ENCODE measurements around the gene ARID1A.

Gene ARID1A

DNA sequence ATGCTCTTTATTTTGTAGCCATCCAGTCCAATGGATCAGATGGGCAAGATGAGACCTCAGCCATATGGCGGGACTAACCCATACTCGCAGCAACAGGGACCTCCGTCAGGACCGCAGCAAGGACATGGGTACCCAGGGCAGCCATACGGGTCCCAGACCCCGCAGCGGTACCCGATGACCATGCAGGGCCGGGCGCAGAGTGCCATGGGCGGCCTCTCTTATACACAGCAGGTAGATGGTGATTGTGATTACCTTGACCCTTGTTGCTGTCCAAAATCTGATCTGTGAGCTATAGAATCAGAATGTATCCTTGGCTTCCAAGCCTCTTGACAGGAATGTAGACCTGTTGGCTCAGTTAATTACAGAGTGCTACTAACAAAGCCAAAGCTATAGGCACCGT is 33.8 kb downstream of the ARID1A start:
- no peak for DNase-seq

DNA sequence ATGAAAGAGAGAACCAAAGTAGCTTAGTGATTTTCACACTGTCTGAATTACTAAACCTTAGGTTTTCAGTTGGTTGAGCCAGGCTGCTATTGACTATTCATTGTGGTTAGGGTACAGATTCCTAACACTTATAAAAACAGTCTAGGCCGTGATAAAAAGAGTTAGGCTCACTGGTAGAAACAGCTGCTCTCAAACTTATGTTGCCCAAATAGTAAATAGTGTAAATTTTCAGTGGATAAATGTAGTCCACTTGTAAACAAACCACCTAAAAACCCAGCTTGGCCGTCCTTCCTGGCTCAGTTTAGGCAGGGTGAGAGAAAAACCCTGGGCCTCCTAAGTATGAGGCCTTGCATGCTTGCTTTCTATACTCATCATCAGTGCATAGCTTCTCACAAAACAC is 34.9 kb downstream of the ARID1A start:
- DNase-seq, result peak; percentile 23

DNA sequence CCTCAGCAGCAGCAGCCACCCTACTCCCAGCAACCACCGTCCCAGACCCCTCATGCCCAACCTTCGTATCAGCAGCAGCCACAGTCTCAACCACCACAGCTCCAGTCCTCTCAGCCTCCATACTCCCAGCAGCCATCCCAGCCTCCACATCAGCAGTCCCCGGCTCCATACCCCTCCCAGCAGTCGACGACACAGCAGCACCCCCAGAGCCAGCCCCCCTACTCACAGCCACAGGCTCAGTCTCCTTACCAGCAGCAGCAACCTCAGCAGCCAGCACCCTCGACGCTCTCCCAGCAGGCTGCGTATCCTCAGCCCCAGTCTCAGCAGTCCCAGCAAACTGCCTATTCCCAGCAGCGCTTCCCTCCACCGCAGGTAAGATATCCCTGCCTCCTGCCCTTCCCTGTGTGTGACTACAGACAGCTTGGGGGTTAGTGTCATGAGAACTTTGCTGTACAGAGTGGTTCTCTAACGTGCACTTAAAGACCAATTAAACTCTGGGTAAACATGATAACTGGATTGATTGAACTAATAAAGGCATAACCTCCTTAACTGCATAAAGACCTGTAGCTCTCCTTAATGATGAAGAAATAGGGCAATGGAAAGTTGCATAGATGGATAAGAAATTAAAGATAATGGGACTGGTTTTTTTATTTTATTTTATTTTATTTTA is 35.6 kb downstream of the ARID1A start:
- no peak for DNase-seq

DNA sequence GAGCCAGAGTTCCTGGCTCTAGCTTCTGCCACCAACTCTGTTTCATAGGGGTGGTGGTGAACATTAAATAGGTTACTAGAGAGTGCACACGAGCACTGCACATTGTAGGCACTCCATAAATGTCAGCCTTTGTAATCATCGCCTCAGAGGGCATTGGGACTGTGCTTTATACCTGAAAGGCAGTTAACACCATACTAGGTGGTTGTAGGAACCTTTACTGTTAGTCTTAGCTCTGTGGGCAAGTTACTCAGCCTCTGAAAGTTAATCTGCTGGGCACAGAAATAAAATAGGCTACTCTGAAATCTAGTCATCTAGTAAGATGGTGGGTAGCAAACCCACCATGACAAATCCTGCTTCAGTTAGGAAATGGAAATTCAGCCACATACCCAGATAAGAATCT is 37.6 kb downstream of the ARID1A start:
- DNase-seq, result no peak

DNA sequence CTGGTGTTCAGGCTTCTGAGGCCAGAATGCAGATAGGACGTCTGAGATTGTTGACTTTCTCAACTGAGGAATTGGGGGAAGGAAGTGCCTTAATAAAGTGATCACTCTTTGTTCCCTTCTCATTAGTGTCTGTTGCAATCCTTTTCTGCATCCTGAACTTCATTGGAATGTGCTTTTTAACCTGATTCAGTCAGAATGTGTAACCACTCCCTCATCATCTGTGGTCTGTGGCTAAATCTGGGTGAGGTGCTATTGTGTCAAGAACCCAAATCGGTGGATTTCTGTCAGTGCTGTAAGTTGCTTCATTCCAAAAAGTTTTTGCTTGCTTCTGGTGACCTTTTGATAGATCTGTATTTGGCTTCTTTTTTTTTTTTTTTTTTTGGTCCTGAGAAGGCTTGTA is 38.2 kb downstream of the ARID1A start:
- peak; percentile 54 for DNase-seq

DNA sequence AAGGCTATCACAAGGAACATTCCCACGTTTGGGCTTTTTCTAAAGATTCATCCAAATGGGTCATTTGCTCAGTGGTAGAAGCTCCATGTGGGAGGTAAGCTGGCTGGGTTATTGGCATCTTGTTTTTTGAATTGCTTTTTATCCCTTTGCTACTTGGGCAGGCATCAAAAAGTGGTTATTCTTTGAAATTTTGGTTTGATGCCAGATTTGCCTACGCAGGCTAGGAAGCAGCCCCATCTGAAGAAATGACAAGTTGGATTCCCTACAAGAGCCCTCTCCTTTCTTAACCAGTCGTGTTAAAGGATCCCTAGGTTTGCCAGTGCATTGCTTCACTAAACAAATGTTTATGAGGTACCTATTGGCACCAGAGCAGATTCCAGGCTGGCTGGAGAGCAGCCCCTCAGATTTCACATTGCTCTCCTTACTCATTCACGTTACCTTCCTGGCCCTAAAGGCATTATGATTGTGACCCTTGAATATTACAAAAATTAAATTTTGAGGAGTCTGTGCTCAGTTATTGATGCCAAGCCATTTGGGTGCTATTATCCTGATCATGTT is 38.8 kb downstream of the ARID1A start:
- DNase-seq, result no peak

DNA sequence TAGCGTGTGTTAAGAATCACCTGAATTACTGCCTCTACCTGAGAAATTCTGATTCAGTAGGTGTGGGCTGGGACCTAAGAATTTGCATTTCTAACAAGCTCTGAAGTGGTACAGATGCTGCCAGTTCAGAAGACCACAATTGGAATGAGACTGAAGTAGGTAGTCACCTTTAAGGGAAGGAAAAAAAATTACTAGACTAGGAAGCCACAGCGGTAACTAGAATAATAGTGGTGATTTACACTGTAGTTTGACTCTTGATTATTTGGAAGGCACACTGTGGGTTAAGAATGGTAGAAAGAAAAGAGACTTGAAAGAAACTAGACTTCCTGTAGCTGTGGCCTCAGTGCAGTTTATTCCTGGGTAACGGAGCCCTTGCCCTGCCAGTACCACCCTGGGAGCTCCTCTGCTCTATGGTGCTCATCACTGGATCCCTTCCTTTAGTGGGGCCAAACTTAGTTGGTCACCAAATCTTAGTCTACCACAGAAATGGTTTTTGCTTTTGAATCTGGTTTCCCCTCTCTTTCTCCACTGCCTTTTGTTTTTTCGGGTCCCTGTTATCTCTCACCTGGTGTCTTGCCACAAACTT is 43.6 kb downstream of the ARID1A start:
- peak; percentile 10 for DNase-seq

DNA sequence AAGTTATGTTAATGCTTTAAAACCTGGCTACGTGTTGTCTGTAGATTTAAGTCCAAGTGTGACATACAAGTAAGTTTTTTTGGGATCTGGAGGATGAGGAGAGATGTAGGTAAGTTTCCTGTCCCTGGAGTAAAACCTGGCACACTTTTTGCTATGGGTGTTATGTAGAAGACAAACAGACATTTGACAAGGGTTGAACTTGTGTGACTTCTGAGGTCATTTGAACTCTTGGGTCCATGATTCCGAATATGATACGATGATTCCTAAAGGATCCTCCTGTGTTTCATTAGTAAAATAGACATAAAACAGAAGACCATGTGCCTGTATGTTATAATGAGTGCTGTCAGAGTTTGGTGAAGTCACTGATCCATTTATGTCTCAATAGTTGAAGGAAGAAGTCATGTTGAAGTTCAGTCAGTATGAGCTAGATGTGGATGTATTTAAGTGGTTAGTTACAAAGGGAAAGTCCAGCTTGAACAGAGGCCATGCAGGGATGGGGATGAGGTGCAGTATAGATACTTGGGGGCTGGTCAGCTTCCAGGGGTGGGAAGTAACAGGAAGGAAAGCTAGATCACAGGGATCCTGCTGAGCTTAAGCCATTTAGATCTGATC is 44.3 kb downstream of the ARID1A start:
- no peak for DNase-seq

DNA sequence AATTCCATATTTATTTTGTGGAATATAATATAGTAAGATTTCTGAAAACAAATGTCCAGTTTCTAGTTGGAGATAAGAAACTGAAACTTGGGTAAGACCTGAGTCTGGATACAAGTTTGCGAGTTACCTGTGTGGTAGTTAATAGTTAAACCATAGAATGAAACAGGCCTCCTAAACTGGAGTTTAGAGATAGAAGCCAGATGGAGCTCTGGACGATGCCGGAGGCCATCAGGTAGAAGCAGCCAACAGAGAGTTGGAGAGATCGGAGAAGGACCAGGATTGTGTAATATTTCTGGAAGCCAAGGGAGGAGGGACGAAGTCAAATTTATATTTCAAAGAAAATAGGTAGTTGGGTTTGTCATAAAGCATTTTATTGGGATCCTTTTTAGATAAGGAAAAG is 45.1 kb downstream of the ARID1A start:
- no peak for DNase-seq

DNA sequence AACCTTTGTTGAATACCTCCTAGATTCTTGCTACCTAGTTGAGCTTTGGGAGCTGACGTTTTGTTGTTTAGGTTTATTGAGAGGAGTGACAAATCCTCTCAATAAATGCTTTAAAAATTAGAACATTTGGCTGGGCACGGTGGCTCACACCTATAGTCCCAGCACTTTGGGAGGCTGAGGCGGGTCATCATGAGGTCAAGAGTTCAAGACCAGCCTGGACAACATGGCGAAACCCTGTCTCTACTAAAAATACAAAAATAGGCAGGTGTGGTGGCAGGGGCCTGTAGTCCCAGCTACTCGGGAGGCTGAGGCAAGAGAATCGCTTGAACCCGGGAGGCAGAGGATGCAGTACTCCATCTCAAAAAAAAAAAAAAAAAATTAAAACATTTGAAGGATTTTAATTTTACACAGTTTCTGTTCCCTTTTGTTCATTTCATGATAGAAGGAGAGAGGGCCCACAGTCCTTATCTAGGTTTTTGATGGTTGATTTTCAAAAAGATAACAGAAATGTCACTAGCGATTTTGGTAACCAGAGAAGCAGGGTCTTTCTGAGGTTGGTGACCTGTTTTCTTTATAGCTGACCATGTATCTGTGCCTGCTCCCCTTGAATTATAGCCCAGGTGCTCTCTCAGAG is 47.7 kb downstream of the ARID1A start:
- no peak for DNase-seq

DNA sequence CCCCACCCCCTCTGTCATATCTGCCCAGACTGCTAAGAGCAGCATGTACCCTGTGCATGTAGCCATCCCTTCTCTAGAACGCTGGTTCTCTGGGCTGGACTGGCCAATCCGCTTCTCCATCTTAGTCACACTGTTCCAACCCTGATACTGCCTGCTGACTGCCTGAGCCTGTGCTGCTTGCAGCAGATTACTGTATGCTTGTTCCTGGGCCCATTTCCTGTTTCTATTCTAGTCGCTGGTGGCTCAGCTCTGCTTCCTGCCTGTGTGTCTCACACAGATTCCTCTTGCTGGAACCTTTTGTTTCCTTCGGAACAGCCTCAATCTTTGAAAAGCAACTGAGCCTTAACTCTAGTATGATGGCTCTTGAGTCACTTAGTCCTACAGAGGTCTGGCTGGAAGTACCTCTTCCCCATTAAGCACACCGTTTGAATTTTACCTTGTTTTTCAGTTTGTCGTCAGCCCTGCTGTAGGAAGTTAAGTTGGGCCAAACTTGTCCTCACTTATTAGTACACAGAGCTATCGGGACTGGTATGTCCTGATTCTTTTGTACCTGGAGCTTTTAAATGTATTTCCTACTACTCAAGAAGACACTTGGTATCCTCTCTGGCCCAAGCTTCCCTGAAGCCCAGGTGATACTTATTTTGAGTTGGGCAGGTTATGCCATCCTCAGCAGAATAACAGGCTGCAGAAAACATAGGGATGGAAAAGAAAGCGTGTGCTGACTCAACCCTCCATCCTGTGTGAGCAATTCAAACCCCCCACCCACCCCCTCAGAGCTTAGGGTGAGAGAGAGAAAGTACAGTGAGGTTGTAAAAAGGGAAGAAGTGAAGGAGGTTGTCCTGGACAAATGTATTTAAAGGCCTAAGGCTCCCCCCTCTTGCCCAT is 48.5 kb downstream of the ARID1A start:
- peak; percentile 98 for DNase-seq

DNA sequence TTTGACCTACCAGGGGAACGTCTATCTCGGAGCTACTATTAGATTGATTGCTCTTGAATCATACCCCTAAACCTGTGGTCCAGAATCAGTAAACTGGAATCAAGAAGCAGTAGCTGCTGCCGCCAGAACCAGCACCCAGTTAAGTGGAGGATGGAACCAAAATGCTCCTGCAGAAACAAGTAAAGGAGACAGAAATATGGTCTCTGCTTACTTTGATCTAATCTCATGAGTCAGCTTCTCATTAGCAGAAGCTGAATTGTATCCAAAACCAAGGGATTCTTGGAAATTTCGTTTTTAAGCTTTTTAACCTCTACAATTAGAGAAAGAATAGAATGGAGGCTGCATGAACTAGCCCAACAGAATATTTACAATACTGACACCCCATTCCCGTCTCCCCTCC is 49.4 kb downstream of the ARID1A start:
- DNase-seq, result no peak

DNA sequence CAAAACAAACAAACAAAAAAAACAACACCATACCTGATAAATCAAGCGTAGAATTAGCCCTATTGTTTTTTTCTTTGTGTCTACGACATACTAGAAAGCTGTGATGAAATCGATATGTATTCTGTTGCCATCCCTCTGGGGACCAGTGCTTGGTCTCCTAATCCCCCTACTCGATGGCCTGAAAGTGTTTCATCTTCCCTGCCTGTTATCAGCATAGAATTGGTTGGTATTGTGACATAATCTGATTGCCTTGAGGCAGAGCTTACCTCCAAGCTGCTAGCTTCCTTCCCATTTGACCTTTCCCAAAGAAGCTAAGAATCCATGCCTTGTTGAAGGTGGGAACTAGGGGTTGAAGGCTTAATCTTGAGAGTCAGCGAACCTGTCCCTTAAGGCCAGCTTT is 51.2 kb downstream of the ARID1A start:
- no peak for DNase-seq

DNA sequence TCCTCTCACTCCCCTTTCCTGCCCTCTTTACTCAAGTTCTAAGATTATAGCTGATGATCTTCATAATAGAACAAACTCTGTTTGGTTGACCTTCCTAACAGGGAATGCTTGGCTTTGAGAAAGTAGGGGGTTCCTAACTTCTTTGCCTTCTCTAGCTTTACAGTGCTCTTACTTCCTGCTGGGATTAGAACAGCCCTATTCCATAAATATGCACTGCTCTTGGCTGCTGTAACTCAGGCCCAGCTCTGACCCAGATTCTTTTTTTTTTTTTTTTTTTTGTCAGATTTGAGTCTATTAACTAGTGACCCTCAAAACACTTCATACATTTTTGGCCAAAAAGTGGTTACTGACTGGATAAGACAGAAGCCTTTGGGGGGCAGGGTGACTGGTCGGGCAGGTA is 52.5 kb downstream of the ARID1A start:
- no peak for DNase-seq

DNA sequence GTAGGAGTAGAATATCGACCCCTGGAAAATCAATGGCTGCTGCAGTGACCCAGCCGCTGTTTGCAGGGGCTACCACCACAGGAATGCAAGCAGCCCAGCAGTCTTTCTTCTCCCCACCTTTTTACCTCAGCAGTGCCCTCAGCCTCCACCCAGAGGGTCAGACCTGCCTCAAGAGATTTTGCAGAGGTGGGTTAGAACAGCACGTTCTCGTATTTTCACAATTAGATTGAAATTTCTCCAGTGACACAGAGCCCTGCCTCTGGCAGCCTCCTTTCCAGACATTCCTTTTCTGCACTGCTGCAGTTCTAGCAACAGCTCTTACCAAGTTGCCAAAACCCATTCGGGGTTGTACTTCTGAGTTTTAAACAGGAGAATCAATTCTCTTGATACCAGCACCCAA is 53.6 kb downstream of the ARID1A start:
- no peak for DNase-seq

DNA sequence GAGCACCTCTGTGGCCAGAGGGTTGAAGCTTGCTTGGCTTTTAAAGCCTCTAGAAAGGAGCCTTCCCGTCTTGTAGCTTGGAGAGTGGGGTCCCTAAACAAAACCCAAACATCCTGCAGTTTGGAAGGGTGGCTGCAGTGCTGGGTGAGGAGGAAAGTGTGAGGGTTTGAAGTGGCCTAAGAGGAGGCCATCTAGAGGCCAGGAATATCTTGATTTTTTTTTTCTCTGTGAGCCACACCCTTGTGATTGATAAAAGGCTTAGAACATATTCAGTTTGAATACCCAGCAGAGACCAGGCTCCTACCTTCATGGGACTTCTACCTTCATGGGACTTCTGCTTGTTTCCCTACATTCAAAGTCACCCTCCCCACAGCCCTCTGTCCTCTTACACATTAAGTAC is 54.6 kb downstream of the ARID1A start:
- no peak for DNase-seq

DNA sequence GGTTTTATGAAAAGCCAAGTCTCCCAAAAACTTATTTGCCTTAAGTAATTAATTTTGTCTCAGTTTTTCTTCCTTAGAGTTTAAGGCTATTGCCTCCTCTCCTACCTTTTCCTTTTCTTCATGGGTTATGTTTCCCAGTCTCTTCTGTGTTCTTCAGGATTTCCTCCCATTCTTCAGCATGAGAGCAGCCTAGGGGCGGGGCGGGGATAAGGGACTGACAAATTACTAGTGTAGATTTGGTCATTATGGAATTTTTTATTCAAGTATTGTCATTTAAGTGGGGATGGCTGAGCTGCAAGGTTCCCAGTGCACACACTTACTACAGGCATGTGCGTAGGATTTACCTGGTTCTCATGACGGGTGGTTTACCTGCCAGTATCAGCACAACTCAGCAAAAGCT is 56.7 kb downstream of the ARID1A start:
- DNase-seq, result no peak

DNA sequence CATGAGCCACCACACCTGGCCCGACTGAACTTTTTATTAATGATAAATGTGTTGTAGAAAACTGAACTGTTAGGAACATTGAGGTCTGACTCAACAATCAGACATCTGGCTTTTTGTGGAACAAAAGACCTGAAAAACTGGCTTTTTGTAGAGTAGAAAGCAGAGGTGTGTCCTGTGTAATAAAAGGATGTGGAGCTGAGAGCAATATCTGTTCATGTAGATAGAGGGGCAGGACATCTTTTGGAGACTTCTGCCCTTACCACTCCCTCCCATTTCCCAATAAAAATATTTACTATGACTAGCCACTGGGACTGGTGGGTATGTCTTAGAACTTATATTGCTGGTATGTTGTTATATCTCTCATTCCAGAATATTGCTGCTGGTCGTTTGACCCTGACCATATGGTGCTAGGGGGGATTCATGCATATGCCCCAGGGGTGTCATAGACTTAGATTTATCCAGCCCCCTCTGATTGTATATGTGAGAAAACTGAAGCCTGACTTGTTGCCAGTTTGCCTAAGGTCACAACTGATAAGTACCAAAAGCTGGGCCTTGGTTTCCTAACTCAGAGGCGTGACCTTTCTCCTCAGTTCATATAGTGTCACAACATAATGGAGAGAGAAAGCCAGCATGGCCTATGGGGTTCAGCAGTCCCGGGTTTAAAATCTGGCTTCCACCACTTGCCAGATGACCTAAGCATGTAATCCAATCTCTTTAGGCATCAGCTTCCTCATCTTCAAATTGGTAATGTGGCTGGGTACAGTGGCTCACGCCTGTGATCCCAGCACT is 58.5 kb downstream of the ARID1A start:
- no peak for DNase-seq

DNA sequence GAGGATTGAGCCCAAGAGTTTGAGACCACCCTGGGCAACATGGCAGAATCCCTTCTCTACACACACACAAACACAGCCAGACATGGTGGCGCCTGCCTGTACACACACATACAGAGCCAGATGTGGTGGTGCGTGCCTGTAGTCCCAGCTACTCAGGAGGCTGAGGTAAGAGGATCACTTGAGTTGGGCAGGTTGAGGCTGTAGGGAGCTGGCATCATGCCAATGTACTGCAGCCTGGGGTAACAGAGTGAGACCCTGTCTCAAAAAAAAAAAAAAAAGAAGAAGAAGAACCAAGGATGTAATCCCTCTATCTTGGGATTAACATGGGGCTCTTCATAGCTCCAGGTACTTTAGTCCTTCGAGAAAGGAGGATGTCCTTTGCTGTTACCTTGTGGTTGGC is 62.5 kb downstream of the ARID1A start:
- no peak for DNase-seq

DNA sequence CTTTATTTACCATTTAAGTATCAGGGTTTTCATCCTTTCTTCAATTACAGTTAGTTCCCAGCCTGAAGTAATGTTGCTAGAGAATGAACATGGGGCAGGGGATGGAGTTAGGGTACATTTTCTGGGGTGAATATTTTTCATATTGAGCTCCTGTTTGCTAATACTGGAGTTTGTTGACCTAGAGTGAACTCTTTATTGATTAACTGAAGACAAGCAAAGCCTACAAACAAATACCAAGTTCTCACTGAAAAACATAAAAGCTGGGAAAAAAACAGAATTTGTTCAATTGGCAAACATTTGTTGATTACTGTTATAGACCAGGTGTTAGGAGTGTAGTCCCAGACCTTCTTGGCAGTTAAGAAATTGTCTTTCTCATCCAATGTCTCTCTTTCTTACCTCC is 63.7 kb downstream of the ARID1A start:
- no peak for DNase-seq

DNA sequence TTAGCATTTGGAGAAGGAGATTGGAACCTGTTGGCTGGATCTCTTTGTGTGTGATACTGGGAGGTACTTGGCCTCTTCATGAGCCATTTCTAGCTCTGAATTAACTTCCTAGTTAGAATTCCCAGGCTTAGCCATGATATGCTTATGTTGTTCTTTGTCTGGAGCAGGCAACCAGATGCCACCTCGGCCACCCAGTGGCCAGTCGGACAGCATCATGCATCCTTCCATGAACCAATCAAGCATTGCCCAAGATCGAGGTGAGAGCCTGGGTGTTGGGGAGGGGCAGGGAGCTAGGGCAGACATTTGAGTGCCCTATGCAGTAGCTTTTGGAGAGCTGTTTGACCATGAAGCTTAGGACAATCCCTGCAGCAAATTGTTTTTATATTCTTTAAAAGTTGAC is 65.4 kb downstream of the ARID1A start:
- DNase-seq, result no peak

DNA sequence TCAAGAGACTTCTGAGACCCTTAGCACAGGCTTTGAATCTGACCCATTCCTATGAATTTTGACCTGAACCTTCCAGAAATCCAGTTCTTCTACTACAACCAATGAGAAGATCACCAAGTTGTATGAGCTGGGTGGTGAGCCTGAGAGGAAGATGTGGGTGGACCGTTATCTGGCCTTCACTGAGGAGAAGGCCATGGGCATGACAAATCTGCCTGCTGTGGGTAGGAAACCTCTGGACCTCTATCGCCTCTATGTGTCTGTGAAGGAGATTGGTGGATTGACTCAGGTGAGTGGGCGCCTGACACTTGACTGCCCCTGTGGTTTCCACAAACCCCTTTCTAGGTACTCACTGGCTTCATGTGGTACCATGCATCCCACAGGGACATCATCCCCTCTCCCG is 71.9 kb downstream of the ARID1A start:
- DNase-seq, result no peak

Data from activated CD4-positive, alpha-beta T cell treated with anti-CD3 and anti-CD28 coated beads, Interleukin-2, amount 50 U/mL, for 16 hours (primary cell).